AG09309 (cell line): ENCODE data around the gene TRMT11.

Experiments
- DNase-seq: peaks from one replicate; pipeline ENCODE4 v3.0.0-alpha.2; 2010; ENCODE audit warnings: low read depth
- H3K4me3 ChIP-seq: 2 replicates; pipeline ENCODE4 v1.5.1; 2011; ENCODE audit warnings: mild to moderate bottlenecking, low read depth, low read length, moderate library complexity; ENCODE audit not compliant: control insufficient read depth
- CTCF ChIP-seq: IDR thresholded peaks from 2 replicates; pipeline ENCODE4 v1.5.1; 2011; ENCODE audit warnings: mild to moderate bottlenecking, low read depth, low read length, inconsistent platforms; ENCODE audit not compliant: insufficient read depth, control insufficient read depth; ENCODE audit errors: missing control alignments

Gene TRMT11

GRCh38 chr6:126002755-126003679 is 16.7 kb downstream of the TRMT11 start:
- TF ChIP-seq CTCF: no peak
- DNase-seq: no peak
- no peak overlapping the region for H3K4me3 ChIP-seq

GRCh38 chr6:126007800-126008199 is 21.5 kb downstream of the TRMT11 start:
- no peak for DNase-seq
- TF ChIP-seq CTCF: no peak
- no peak overlapping the region for H3K4me3 ChIP-seq

DNA sequence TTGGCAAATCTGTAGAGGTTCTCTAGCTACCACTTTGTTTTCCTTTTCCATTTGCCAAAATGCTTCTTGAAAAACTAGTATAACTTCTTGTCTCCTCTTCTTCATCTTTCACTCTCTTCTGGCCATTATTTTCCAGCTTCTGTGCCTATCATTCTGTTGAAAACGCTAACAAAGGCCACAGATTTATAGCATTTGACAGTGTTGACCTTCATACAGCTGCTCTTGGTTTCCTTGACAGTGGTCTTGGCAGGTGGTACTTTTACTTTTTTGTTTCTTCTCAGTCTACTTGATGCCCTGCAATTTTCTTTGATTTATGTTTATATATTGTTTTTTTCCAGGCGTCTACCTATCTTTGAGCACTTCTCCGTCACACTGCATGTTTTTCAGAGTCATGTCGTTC is 23.7 kb downstream of the TRMT11 start:
- TF ChIP-seq CTCF: no peak
- no peak overlapping the region for H3K4me3 ChIP-seq
- DNase-seq: no peak

DNA sequence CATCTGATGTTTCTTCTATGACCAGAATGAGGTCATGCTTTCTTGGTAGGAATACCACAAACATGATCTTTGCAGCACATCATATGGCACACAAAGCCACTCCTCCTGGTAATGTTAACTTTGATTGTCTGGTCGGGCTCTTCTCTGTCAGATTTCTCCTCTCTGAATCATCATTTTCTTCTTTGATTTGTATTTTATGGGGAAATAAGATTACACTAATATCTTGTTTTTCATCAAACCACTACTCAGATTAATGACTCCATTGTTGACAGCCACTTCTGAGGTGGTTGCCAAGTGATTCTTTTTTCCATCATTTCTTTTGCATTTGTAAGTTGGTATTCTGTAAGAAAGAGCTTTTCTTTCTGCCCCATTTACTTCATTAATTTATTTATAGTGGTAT is 29.5 kb downstream of the TRMT11 start:
- DNase-seq: no peak
- TF ChIP-seq CTCF: no peak
- H3K4me3 ChIP-seq: no peak overlapping the region

DNA sequence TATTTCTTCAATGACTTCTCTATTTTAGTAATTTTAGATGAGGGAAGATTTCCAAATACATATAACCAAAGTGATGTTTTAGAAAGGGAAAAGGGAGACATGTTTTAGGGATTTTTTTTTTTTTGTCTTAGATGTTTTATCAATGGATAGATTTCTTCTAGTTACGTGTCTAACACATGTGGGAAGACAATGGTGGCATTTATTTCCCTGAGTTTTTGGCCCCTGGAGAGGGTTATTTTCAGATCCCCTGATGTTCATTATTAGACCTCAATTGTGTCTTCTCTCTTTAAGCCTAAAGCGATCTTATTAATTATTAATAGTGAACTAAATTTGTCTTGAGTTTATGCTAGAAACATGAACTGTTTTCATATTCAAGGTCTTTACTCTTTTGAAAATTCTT is 30.3 kb downstream of the TRMT11 start:
- no peak for DNase-seq
- TF ChIP-seq CTCF: no peak
- no peak overlapping the region for H3K4me3 ChIP-seq

DNA sequence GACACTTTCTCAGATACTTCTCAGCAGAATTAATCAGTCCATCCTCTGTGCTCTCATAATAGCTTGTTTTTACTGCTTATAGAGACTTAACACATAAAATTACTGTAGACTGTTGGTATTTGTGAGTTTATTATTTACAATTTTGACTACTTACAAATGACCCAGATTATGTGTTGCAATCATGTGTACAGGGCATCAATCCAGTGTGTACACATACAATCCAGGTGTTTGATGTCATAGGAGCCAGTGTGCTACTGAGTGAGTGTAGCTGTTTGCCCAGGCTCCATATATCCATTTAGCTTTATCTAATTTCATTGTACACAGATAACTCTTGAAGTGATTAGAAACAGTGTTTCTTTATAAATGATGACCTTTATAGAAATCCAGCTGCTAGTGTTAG is 31.3 kb downstream of the TRMT11 start:
- TF ChIP-seq CTCF: no peak
- DNase-seq: no peak
- no peak overlapping the region for H3K4me3 ChIP-seq
